Inflammatory macrophage (primary cell): ENCODE results near the gene ATP11A.
"Not testable (repeated sequence)": the region's sequence is repeated elsewhere in the genome, so short reads cannot be mapped to it uniquely, and the experiment has no call there.

Experiments used
- DNase-seq, 2 donors: peaks; one replicate each; pipeline ENCODE4 v3.0.0-alpha.2; 2020 to 2022

The ATP11A gene

GRCh38 chr13:112800807-112801206 lies 111.0 kb downstream of the ATP11A start:
- DNase-seq: not testable (repeated sequence)

- no peak for DNase-seq
Measured at GRCh38 chr13:112802802-112803195, 113.0 kb downstream of the ATP11A start.

- no peak for DNase-seq
Measured at GRCh38 chr13:112803422-112803821, 113.6 kb downstream of the ATP11A start.

- DNase-seq: no peak
Measured at GRCh38 chr13:112804374-112804773, 114.5 kb downstream of the ATP11A start.

- no peak for DNase-seq
Measured at GRCh38 chr13:112806739-112807652, 117.2 kb downstream of the ATP11A start.

- DNase-seq: no peak
Measured at GRCh38 chr13:112807653-112808376, 118.0 kb downstream of the ATP11A start.

GRCh38 chr13:112808377-112809140 lies 118.7 kb downstream of the ATP11A start:
- DNase-seq: no peak

- DNase-seq: no peak
Measured at GRCh38 chr13:112809332-112810315, 119.8 kb downstream of the ATP11A start.

- no peak for DNase-seq
Measured at GRCh38 chr13:112810608-112811007, 120.8 kb downstream of the ATP11A start.

- no peak for DNase-seq
Measured at GRCh38 chr13:112812306-112813055, 122.6 kb downstream of the ATP11A start.

GRCh38 chr13:112813552-112813951 lies 123.7 kb downstream of the ATP11A start:
- DNase-seq: no peak

- DNase-seq: no peak
Measured at GRCh38 chr13:112814905-112815585, 125.2 kb downstream of the ATP11A start.

- DNase-seq: no peak
Measured at GRCh38 chr13:112815871-112816270, 126.0 kb downstream of the ATP11A start.

GRCh38 chr13:112818040-112818697 lies 128.3 kb downstream of the ATP11A start:
- no peak for DNase-seq

GRCh38 chr13:112818698-112819045 lies 128.8 kb downstream of the ATP11A start:
- DNase-seq: no peak

- no peak for DNase-seq
Measured at GRCh38 chr13:112819111-112819510, 129.3 kb downstream of the ATP11A start.

GRCh38 chr13:112819816-112820215 lies 130.0 kb downstream of the ATP11A start:
- no peak for DNase-seq

- DNase-seq: no peak
Measured at GRCh38 chr13:112820318-112820717, 130.5 kb downstream of the ATP11A start.

- no peak for DNase-seq
Measured at GRCh38 chr13:112821340-112822055, 131.7 kb downstream of the ATP11A start.
